ENCODE data around the gene HPGDS. TPM values are rescaled to one million over a fixed set of nuclear protein-coding genes. Genes with fewer than 3 reads are reported as not detected.

Gene HPGDS
- total and polyA plus RNA-seq, 2 of the 13 experiments (the other 11 are each of a cell fraction or from before 2014, with no cell fraction given), result not detected

DNA sequence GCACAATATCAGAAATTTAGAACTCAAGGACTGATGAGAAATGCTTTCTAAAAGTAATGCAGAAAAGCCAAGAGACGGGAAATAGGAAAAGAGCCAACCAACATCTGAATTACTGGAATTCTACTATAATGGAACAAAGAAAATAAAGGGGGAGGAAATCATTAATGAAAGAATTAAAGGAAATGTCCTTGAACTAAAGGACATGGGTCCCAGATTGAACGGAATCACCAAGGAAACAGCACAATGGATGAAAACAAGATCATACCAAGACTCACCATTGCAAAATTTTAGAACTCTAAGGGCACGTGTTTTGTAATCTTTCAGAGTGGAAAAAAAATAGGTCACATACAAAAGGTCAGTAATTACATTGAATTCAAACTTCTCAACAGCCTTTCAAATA is 35.9 kb downstream of the HPGDS start:
- in situ Hi-C loops (cut with HindIII; ENCODE audit: extremely low pct_ligation_motif_present, low pct_unique_long_range_greater_than_20kb) (loop anchor here (10.0 kb wide), 2 partner anchors 88 to 288 kb away; no protein-coding TSS in a partner anchor), intact Hi-C loops (cut with micrococcal nuclease; ENCODE audit: unreplicated experiment) (no loop called here)
- Histone ChIP-seq H3K27me3 (ENCODE audit: control insufficient read depth in 1 of 2, insufficient read depth in 2 of 2, low read length in 2 of 2) (no peaks in the 10 kb centered on the region), H3K27ac (ENCODE audit: extremely low read length, insufficient read depth, low read length) (no peak overlapping the region), H4K20me1 (ENCODE audit: insufficient read depth, low read length) (no peaks in the 10 kb centered on the region), H3K9me3 (ENCODE audit: low read length) (no peaks in the 10 kb centered on the region), H3K4me3 (replicated peaks in 1 of 3; ENCODE audit: insufficient read depth in 1 of 3, low read depth in 2 of 3, low read length in 3 of 3) (no peak overlapping the region), H3K4me2 (ENCODE audit: low read depth, low read length) (no peak overlapping the region), H3K36me3 (replicated peaks in 1 of 2; ENCODE audit: control insufficient read depth in 1 of 2, insufficient read depth in 2 of 2, low read length in 2 of 2) (no peaks in the 10 kb centered on the region), H3K4me1 (ENCODE audit: insufficient read depth, low read length) (peaks cover 13% of the 10 kb centered on the region), H2AFZ (ENCODE audit: low read length) (no peak overlapping the region), H3K9ac (ENCODE audit: insufficient read depth, low read depth, low read length) (no peak overlapping the region), H3K79me2 (ENCODE audit: insufficient read depth, low read length) (no peaks in the 10 kb centered on the region)
- BruUV-seq (replicated peaks), result no TSS peak
- no peak for FAIRE-seq
- no peak for TF ChIP-seq JDP2 (CRISPR knock-in tag; IDR thresholded peaks at IDR 0.05; ENCODE audit: borderline replicate concordance)
- no peak for TF ChIP-seq ZKSCAN1 (IDR thresholded peaks at IDR 0.05; ENCODE audit: low read length)
- TF ChIP-seq, protein P1, sequence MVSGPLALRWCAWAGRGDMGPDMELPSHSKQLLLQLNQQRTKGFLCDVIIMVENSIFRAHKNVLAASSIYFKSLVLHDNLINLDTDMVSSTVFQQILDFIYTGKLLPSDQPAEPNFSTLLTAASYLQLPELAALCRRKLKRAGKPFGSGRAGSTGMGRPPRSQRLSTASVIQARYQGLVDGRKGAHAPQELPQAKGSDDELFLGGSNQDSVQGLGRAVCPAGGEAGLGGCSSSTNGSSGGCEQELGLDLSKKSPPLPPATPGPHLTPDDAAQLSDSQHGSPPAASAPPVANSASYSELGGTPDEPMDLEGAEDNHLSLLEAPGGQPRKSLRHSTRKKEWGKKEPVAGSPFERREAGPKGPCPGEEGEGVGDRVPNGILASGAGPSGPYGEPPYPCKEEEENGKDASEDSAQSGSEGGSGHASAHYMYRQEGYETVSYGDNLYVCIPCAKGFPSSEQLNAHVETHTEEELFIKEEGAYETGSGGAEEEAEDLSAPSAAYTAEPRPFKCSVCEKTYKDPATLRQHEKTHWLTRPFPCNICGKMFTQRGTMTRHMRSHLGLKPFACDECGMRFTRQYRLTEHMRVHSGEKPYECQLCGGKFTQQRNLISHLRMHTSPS (CRISPR knock-in tag; IDR thresholded peaks at IDR 0.05; ENCODE audit: low read depth), result no peak
- TF ChIP-seq, protein P2, sequence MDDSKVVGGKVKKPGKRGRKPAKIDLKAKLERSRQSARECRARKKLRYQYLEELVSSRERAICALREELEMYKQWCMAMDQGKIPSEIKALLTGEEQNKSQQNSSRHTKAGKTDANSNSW (CRISPR knock-in tag; IDR thresholded peaks at IDR 0.05; ENCODE audit: borderline replicate concordance), result no peak
- no peak for TF ChIP-seq SNRNP70 (IDR thresholded peaks at IDR 0.05; ENCODE audit: low read depth, low read length)
- TF ChIP-seq ARNT (IDR thresholded peaks at IDR 0.05), result no peak
- TF ChIP-seq NFE2 (CRISPR knock-in tag; IDR thresholded peaks at IDR 0.05), result no peak
- no peak for TF ChIP-seq RNF2 (conservative IDR thresholded peaks at IDR 0.05; ENCODE audit: low read depth)
- no peak for TF ChIP-seq WIZ (CRISPR knock-in tag; IDR thresholded peaks at IDR 0.05)
- TF ChIP-seq GTF2F1 (IDR thresholded peaks at IDR 0.05; ENCODE audit: low read length), result no peak
- TF ChIP-seq, protein P3, sequence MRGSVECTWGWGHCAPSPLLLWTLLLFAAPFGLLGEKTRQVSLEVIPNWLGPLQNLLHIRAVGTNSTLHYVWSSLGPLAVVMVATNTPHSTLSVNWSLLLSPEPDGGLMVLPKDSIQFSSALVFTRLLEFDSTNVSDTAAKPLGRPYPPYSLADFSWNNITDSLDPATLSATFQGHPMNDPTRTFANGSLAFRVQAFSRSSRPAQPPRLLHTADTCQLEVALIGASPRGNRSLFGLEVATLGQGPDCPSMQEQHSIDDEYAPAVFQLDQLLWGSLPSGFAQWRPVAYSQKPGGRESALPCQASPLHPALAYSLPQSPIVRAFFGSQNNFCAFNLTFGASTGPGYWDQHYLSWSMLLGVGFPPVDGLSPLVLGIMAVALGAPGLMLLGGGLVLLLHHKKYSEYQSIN (CRISPR knock-in tag; IDR thresholded peaks at IDR 0.05; ENCODE audit: borderline replicate concordance), result no peak
- TF ChIP-seq, protein P4, sequence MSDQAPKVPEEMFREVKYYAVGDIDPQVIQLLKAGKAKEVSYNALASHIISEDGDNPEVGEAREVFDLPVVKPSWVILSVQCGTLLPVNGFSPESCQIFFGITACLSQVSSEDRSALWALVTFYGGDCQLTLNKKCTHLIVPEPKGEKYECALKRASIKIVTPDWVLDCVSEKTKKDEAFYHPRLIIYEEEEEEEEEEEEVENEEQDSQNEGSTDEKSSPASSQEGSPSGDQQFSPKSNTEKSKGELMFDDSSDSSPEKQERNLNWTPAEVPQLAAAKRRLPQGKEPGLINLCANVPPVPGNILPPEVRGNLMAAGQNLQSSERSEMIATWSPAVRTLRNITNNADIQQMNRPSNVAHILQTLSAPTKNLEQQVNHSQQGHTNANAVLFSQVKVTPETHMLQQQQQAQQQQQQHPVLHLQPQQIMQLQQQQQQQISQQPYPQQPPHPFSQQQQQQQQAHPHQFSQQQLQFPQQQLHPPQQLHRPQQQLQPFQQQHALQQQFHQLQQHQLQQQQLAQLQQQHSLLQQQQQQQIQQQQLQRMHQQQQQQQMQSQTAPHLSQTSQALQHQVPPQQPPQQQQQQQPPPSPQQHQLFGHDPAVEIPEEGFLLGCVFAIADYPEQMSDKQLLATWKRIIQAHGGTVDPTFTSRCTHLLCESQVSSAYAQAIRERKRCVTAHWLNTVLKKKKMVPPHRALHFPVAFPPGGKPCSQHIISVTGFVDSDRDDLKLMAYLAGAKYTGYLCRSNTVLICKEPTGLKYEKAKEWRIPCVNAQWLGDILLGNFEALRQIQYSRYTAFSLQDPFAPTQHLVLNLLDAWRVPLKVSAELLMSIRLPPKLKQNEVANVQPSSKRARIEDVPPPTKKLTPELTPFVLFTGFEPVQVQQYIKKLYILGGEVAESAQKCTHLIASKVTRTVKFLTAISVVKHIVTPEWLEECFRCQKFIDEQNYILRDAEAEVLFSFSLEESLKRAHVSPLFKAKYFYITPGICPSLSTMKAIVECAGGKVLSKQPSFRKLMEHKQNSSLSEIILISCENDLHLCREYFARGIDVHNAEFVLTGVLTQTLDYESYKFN (CRISPR knock-in tag; conservative IDR thresholded peaks at IDR 0.05), result no peak
- no peak for TF ChIP-seq ZNF605 (CRISPR knock-in tag; IDR thresholded peaks at IDR 0.05)
- no peak for TF ChIP-seq HOXA5 (CRISPR knock-in tag; IDR thresholded peaks at IDR 0.05)
- TF ChIP-seq ZNF790 (CRISPR knock-in tag; IDR thresholded peaks at IDR 0.05; ENCODE audit: borderline replicate concordance), result no peak
- TF ChIP-seq ZSCAN22 (CRISPR knock-in tag; IDR thresholded peaks at IDR 0.05), result no peak
- WGBS (ENCODE audit: low lambda C conversion rate), result 35% methylated on average over 3 of the region's 3 CpGs
- no peak for ATAC-seq
- CTCF ChIA-PET (ENCODE audit: low intra/inter-chr PET ratio, low total read pairs), result no interaction called here
- no peak for DNase-seq (ENCODE audit: low spot score)
- POLR2A ChIA-PET, result no interaction called here

Data from HepG2 (cell line).